HG03280 (cell line): ENCODE results near the gene MAP7.

ENCODE experiments used
- ATAC-seq: cut with Tn5 transposase; IDR thresholded peaks from one replicate; pipeline ENCODE4 v1.9.1; 2021; ENCODE audit warnings: mild to moderate bottlenecking, moderate library complexity; ENCODE audit not compliant: unreplicated experiment

MAP7 gene

GRCh38 chr6:136566007-136566487 is 15.8 kb upstream of the MAP7 start:
- ATAC-seq, result no peak

GRCh38 chr6:136564180-136564579 is 14.0 kb upstream of the MAP7 start:
- ATAC-seq, result no peak

- ATAC-seq, result no peak
These were observed 13.3 kb upstream of the MAP7 start for GRCh38 chr6:136563386-136564152.

GRCh38 chr6:136562211-136562610 is 12.0 kb upstream of the MAP7 start:
- no peak for ATAC-seq

DNA sequence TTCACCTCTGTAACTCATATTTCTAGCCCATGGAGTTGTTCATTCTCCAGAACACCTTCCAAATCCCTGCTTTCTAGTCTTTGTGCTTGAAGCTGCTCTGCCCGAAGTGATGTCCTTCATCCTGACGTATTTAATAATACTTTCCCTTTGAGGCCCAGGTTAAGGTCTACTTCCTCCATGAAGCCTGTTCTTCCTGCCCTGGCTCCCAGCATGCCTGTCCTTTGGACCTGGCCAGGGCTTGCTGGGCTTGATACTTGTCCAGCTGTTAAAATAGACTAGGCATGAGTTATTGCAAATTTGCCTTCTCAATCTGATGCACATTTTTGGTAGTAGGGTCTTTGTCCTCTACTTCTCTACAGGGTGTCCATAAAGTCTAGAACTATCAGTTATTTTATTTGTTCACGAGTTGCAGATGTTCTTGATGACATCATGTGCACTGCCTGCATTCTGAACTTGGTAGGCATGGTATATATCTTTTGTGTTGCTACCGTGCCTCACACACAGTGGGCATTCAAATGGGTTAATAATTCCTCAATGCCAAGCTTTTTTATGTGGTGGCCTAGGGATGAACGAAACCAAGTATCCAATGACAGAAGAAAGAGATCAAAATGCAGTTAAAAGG is 3.1 kb upstream of the MAP7 start:
- ATAC-seq, result no peak

DNA sequence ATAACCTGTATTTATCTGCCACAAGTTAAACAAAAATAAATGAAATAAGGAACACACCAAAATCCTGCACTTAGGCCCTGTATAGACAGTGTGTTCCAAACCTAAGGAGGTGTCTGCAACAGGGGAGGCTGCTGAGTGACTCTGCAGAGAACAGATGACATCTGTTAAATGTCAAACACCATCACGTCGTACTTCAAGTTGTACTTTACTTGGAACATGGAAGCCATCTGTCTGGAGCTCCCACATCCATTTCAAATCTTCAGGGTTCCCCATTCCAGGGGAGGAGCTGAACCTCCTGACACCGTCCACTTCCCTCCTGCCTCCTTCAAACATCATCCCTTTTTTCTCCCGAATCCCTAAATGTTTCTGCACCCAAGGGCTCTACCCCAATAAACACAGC is 1.8 kb upstream of the MAP7 start:
- ATAC-seq, result no peak

GRCh38 chr6:136551103-136551502 is 881 bp upstream of the MAP7 start:
- ATAC-seq, result no peak

- peak; percentile 63 for ATAC-seq
These were observed 235 bp downstream of the MAP7 start for GRCh38 chr6:136550045-136550329.

DNA sequence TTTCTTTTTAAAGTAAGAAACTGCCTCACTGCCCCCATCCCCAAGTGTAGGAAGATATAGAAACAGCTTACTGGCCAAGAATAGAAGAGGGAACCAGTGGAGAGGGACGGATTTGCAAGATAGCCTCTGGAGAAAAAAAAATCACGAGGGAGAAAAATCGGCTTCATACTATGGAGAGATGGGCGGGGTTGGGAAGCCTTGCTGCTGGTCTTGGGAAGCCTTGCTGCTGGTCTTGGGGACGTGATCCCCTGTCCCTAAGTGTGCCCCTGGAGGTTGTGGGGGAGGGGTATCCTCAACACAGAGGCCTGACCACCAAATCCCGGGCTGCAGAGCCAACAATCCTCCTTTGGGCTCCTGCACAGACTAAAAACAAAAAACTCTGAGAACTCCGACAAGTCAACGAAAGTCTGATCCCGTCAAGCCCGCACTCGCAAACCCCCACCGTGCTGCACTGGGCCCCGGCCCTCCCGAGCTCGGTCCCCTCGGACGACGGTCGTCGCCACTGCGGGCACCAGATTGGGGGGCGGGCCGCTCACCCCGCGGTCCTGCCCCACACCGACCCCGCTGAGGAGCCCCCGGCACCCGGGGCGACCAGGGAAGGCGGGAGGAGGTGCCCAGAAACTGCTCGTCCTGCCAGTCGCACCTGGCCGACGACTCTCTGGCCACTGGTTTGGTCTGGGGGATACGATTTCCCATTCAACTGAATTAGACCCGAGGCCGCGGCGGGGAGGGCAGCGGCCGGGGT is 750 bp downstream of the MAP7 start:
- peak; percentile 1 for ATAC-seq

GRCh38 chr6:136548582-136549299 is 1.5 kb downstream of the MAP7 start:
- ATAC-seq, result no peak

- no peak for ATAC-seq
These were observed 2.4 kb downstream of the MAP7 start for GRCh38 chr6:136547871-136548270.

GRCh38 chr6:136547336-136547735 is 2.9 kb downstream of the MAP7 start:
- no peak for ATAC-seq

GRCh38 chr6:136546331-136546730 is 3.9 kb downstream of the MAP7 start:
- ATAC-seq, result no peak

DNA sequence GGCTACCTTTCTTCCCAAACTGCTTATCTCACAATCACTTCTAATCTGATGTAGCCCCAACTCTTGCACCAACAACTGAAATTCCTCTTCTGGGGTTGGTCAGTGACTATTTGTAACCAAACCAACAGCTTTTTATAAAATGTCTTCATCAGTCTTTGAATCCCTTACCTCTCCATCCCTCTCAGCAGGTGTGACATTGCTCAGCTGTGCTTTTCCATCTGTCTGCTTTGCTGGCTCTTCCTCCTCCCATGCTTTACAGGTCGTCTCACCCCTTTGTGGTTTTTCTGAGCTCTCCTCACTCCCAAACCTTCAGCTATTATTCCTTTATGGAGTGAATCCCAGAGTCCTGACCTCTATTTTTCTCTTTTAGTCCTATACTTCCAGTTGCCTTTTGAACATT is 5.9 kb downstream of the MAP7 start:
- no peak for ATAC-seq

DNA sequence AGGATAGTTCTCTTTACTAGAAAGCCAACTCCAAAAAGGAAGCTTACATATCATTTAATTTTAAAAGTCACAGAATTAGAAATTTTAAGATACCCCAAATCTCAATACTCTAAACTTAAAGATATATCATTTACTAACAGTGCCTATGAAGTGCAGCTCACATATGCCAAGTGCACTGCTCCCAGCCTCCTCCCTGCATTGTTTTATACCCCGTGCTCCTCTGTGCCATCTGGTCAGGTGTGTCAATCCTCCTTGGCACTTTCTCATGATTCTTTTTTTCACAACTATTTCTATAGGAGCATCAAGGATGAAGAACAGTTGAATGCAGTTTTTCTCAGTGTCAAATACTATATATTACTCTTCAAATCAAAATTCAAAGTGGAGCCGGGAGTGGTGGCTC is 8.8 kb downstream of the MAP7 start:
- no peak for ATAC-seq

- ATAC-seq, result no peak
These were observed 10.1 kb downstream of the MAP7 start for GRCh38 chr6:136539967-136540652.

DNA sequence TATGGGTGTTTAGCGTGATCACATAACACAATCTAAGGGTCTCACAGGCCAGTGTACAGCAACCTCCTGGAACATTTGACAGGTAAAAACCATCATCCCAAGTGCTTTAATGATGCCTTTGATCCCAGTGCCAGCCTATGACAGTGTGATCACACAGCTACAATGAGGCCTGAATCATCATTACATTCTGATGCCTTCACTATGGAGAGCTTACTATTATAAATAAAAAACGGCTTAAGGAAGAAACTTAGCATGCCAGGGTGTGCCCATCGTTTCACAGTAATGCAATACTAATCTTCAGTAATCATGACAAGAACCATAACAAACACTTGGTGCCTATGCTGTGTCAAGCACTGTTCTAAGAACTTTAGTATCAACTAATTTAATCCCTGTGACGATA is 11.4 kb downstream of the MAP7 start:
- no peak for ATAC-seq

DNA sequence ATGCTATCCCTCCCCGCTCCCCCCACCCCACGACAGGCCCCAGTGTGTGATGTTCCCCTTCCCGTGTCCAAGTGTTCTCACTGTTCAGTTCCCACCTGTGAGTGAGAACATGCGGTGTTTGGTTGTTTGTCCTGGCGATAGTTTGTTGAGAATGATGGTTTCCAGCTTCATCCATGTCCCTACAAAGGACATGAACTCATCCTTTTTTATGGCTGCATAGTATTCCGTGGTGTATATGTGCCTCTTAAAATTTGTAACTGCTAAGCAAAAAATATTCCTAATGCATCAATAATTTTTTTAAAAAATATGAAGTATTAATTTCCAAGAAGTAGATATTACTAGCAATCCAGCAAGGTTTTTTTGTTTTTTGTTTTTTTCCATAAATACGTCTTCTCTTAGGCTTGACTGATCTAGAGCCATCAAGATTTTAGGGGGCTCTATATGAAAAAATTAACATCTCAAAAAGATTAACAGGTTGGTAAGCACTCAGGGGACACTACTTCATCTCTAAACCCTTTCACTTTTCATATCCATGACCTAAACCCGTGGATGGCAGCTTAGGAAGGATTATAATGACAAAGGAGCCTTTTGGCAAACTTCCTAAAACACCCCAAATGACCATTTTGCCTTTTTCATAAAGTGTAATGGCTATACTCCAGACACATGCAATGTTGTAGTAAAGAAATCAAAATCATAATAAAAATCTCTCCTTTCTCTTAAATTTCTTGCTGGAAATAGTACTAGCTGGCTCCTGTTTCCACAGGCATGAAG is 14.2 kb downstream of the MAP7 start:
- ATAC-seq, result no peak

DNA sequence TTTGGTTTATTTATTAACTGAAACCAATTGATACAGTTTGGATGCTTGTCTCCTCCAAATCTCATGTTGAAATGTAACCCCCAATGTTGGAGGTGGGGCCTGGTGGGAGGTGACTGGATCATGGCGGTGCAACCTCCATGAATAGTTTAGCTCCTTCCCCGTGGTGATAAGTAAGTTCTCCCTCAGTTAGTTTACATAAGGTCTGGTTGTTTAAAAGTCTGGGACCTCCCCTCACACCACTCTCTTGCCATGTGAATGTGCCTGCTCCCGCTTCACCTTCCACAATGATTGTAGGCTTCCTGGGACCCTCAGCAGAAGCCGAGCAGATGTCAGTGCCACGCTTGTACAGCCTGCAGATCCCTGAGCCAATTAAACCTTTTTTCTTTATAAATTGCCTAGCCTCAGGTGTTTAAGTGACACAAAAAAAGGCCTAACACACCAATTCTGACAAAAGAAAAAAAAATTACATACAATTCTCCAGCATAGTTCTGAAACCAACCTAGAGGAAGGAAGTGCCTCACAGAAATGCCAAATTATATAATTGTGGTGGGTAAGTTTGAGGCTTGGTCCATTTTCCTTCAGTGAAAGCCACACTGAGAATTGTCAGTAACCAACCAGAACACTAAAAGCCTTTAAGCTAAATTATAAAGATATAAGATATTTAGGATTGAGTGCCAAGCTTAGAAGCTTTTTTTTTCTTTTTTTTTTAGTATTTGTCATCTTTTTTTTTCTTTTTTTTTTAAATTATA is 15.0 kb downstream of the MAP7 start:
- no peak for ATAC-seq
